Small intestine (tissue), 7 donors: ENCODE results near the gene CIPC. TPM values are rescaled to one million over a fixed set of nuclear protein-coding genes. Genes with fewer than 3 reads are reported as not detected.

Source experiments
- DNase-seq, 2 donors: peaks; one replicate each; pipeline versions ENCODE4 v3.0.0 to v3.0.0-alpha.2; 2013
- FAIRE-seq: peaks from 2 replicates; lab custom pipeline; 2012; peaks lifted over from hg19 to GRCh38; lab: Jason Lieb, UNC
- H3K27ac ChIP-seq, 3 donors: one replicate each; pipeline ENCODE4 v1.5.1; 2013; ENCODE audit warnings: low read length in 2 of 3, mild to moderate bottlenecking in 2 of 3, control low read depth in 1 of 3, inconsistent platforms in 1 of 3, low read depth in 1 of 3, moderate library complexity in 1 of 3
- H3K27me3 ChIP-seq, 3 donors: one replicate each; pipeline ENCODE4 v1.6.1; 2013; ENCODE audit warnings: low read length in 3 of 3, inconsistent platforms in 1 of 3; ENCODE audit not compliant: control insufficient read depth in 3 of 3, insufficient read depth in 3 of 3
- H3K36me3 ChIP-seq, 3 donors: one replicate each; pipeline ENCODE4 v1.6.1; 2013; ENCODE audit warnings: low read length in 3 of 3, inconsistent platforms in 1 of 3, low read depth in 1 of 3, mild to moderate bottlenecking in 1 of 3, moderate library complexity in 1 of 3; ENCODE audit not compliant: control insufficient read depth in 3 of 3, insufficient read depth in 2 of 3
- H3K4me1 ChIP-seq, 3 donors: one replicate each; pipeline ENCODE4 v1.6.1; 2013; ENCODE audit warnings: low read length in 2 of 3, inconsistent platforms in 1 of 3, low read depth in 1 of 3, mild to moderate bottlenecking in 1 of 3, moderate library complexity in 1 of 3; ENCODE audit not compliant: control insufficient read depth in 3 of 3, insufficient read depth in 2 of 3
- H3K4me3 ChIP-seq, 3 donors: one replicate each; pipeline ENCODE4 v1.5.1; 2013; ENCODE audit warnings: low read length in 3 of 3, control low read depth in 1 of 3, inconsistent platforms in 1 of 3, low read depth in 1 of 3, mild to moderate bottlenecking in 1 of 3, moderate library complexity in 1 of 3
- H3K9me3 ChIP-seq, 2 donors: one replicate each; pipeline ENCODE4 v1.6.1; 2013; ENCODE audit warnings: low read depth in 1 of 2, low read length in 1 of 2; ENCODE audit not compliant: control insufficient read depth in 2 of 2, insufficient read depth in 1 of 2
- WGBS, 3 donors: extraction: QIAGEN DNeasy Blood & Tissue Kit; methylation state at CpG; one replicate each; pipeline ENCODE4 v1.1.7; 2013; 5-methylcytosine and 5-hydroxymethylcytosine counted together
- polyA plus RNA-seq, 4 donors: library from polyadenylated mRNA; stranded (reverse) in 3 of 4; unstranded in 1 of 4; fragments of 200-250 nt in 3 of 4; fragments of 120-200 nt in 1 of 4; gene quantifications; one replicate each; pipeline versions ENCODE4 v1.2.1 to v1.2.3, GENCODE V29; 2013
- donor health status: healthy with polysubstance abuse.
- donor health status: control.
- donor health status: control.
- donor health status: Bipolar disorder and iron deficiency.
- donor health status: healthy.

The CIPC gene
- polyA plus RNA-seq, 4 donors = 7.6 to 26.9 (median 8.8) TPM

DNA sequence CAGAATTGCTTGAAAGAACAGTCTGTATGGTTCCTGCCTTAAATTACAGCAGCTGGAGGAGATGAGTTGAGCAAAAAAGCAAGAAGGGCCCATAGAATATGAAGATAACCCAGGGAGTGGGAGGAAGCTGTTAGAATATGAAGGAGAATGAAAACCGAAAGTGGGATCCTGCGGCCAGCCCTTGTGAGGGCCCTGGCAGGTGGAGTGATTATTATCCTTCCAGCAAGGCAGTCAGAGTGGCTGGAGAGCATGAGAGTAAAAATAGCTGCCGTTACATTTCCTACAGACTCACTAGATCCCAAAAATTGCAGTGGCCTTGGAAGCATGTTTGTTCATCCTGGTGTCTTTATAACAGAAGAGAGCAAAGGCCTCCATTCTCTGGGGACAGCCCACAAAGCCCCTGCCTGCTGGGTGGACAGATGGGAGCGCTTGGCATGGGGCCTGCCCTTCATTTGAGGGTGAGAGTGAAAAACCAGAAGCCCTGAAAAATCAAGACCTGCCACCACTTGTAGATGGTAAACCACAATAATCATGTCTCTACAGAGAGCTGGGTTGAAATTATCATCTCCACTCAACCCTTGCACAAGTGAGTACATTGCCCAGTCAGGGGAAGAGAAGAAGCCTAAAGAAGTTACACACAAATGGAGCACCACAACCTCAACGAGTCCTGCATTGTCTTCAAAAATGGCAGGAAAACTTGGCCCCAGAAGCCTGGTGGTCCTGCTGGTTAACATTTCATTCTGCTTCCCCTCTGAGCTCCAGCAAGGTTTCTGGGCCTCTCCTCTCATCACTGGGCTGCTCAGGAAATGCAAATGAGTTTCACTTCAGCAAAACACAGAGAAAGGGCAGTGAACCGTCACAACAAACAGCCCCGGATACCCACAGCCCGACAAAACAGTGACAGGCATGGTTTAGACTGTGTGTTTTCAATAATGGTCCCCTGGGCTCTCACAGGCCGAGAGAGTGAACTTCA lies 23.0 kb downstream of the CIPC start:
- Histone ChIP-seq H3K9me3 (no peaks in the 10 kb centered on the region), H3K27ac (peak overlapping the region; percentile 19 to 71 (median 52)), H3K4me1 (peaks cover 2 to 37% (median 11%) of the 10 kb centered on the region in 3 donors), H3K4me3 (no peak overlapping the region), H3K36me3 (peaks cover 4 to 8% (median 5%) of the 10 kb centered on the region in 3 donors), H3K27me3 (peaks cover 0 to 16% (median 0%) of the 10 kb centered on the region in 3 donors)
- no peak for FAIRE-seq
- WGBS, 3 donors = 40 to 46% (median 45%) methylated on average over 9 of the region's 9 CpGs
- DNase-seq = peak; percentile 50 to 77

DNA sequence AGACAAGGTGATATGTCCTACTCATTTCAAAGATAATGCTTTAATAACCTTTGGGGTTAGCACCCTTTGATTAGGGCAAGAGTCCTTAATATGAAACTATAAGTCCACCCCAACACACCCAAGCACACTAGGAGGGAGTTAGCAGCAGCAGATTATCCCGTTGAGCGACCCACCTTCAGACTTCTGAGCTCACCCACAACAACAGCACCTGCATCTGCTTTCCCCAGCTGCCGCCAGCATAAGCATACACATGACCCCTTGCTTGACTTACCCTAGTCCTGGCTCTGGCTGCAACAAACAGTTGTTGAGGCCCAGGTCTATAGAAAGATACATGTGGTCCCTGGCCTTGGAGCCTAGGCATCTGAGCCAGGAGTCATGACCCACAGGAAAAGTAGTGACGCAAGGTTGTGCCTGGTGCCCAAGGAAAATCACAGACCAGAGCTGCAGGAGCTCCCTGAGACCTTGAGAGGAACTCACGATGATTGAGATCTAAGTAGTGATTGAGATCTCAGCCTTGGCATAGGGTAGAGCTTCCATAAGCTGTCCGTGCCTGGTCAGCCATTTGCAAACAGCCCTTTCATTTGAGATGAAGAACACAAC lies 24.6 kb downstream of the CIPC start:
- 55 to 77% (median 72%) methylated on average over 6 of the region's 6 CpGs for WGBS, 3 donors
- no peak overlapping the region for H3K4me3 ChIP-seq
- no peaks in the 10 kb centered on the region for H3K9me3 ChIP-seq
- H3K4me1 ChIP-seq = peaks cover 2 to 37% (median 11%) of the 10 kb centered on the region in 3 donors
- DNase-seq (no peak), FAIRE-seq (no peak)
- peak overlapping the region; percentile 57 to 85 (median 72) for H3K27ac ChIP-seq
- H3K36me3 ChIP-seq = peaks cover 0 to 8% (median 0%) of the 10 kb centered on the region in 3 donors
- H3K27me3 ChIP-seq = peaks cover 0 to 30% (median 2%) of the 10 kb centered on the region in 3 donors

DNA sequence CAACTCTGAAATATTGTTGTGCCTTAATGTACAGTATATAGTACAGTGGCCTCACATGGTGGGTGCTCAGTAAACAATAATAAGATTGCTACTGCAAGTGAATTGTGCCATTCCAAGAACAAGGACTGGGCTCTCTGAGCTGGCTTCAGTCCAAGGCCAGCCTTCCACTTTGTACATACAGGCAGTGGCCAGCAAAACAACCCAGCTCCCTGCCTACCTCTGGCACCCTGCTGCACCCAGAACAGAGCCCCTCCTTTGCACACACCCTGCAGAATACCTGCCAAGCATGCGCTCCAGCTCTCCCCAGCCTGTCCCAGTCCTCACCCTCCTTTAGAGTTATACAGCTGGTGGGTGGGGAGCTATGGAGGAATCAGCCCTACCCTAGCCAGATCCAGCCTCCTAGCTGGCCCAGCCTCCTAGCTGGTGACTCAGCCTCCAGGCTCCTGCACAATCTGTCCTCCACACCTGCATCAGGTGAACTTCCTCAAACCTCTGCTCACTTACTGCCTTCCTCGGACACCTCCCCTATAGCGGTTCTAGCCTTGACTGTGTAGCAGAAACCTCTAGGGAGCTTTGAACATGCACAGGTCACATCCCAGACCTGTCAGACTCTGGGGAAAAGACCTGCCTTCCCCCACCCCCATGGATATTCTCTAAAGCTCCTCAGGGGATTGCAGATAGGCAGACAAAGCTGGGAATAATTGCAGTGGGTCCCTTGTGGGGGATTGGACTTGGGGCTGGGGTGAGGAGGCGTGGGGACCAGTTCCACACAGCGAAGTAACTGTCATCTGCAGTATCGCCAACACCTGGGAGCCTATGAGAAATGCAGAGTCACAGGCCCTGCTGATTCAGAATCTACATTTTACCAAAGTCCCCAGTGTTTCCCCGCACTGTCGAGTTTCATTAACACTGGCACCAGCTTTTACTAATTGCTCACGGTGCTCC lies 25.6 kb downstream of the CIPC start:
- 22 to 53% (median 37%) methylated on average over 9 of the region's 9 CpGs for WGBS, 3 donors
- Histone ChIP-seq H3K9me3 (no peaks in the 10 kb centered on the region), H3K4me3 (no peak overlapping the region), H3K36me3 (peaks cover 0 to 6% (median 0%) of the 10 kb centered on the region in 3 donors), H3K27me3 (peaks cover 0 to 37% (median 2%) of the 10 kb centered on the region in 3 donors), H3K4me1 (peaks cover 2 to 37% (median 11%) of the 10 kb centered on the region in 3 donors), H3K27ac (peak overlapping the region; percentile 57 to 85 (median 72))
- DNase-seq = peak; percentile 90 to 99
- FAIRE-seq = no peak

GRCh38 chr14:77124345-77125280 lies 26.6 kb downstream of the CIPC start:
- 6% methylated on average over 59 to 73 of the region's 73 CpGs for WGBS, 3 donors
- no peak for FAIRE-seq
- Histone ChIP-seq H3K27me3 (peaks cover 0 to 46% (median 2%) of the 10 kb centered on the region in 3 donors), H3K9me3 (no peaks in the 10 kb centered on the region), H3K4me1 (peaks cover 2 to 37% (median 11%) of the 10 kb centered on the region in 3 donors), H3K4me3 (peak overlapping the region; percentile 6 to 49 (median 42)), H3K36me3 (peaks cover 0 to 6% (median 0%) of the 10 kb centered on the region in 3 donors), H3K27ac (peak overlapping the region in 2 of 3 donors; percentile 27 to 62)
- DNase-seq = peak; percentile 61 to 68

DNA sequence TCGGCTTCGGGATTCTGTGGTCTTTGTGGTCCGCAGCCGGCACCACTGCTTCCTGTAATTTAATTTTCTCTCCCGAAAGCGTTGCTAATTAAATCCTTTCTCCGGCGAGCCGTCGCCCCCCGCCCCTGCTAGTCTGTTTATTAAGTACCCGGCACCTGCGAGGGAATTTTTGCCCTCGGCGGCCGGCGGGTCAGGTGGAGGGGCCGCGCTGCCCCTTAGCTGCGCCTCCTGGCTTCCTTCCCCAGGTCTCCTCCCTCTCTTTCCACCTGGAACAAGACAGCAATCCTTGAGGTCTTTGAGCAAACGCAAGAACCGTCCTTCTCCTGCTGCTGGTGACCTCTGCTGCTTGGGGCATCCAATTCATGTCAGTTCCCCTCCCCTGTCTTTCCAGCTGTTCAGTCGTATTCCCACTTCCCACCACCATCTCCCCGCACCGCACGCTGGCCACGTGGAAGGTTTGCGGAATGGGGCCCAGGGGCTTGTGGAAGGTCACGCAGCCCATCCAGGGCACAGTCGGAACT lies 27.3 kb downstream of the CIPC start:
- H3K4me3 ChIP-seq = peak overlapping the region in 1 of 3 donors; percentile 49
- H3K27me3 ChIP-seq = peaks cover 0 to 47% (median 2%) of the 10 kb centered on the region in 3 donors
- FAIRE-seq (no peak), DNase-seq (no peak)
- H3K4me1 ChIP-seq = peaks cover 2 to 37% (median 11%) of the 10 kb centered on the region in 3 donors
- 13 to 17% (median 14%) methylated on average over 28 to 30 of the region's 30 CpGs for WGBS, 3 donors
- H3K36me3 ChIP-seq = peaks cover 0 to 3% (median 0%) of the 10 kb centered on the region in 3 donors
- H3K9me3 ChIP-seq = no peaks in the 10 kb centered on the region
- H3K27ac ChIP-seq = no peak overlapping the region

- DNase-seq (no peak), FAIRE-seq (no peak)
- Histone ChIP-seq H3K36me3 (peaks cover 0 to 3% (median 0%) of the 10 kb centered on the region in 3 donors), H3K9me3 (no peaks in the 10 kb centered on the region), H3K27me3 (peaks cover 0 to 49% (median 2%) of the 10 kb centered on the region in 3 donors), H3K4me1 (peaks cover 2 to 37% (median 11%) of the 10 kb centered on the region in 3 donors), H3K4me3 (no peak overlapping the region), H3K27ac (no peak overlapping the region)
- 48 to 81% (median 68%) methylated on average over 8 of the region's 8 CpGs for WGBS, 3 donors
Measured at GRCh38 chr14:77125823-77126325, 27.8 kb downstream of the CIPC start.
